Type B pancreatic cell (in vitro differentiated cells): ENCODE data around the gene ZNF385A. TPM values are rescaled to one million over a fixed set of nuclear protein-coding genes. Genes with fewer than 3 reads are reported as not detected.

ENCODE experiments used
- DNase-seq: peaks from one replicate; pipeline ENCODE4 v3.0.0; 2021; ENCODE audit warnings: mixed read lengths; ENCODE audit not compliant: unreplicated experiment; ENCODE audit errors: extremely low spot score
- H3K27ac Mint-ChIP-seq: 2 replicates; pipeline ENCODE4 v1.8.0; 2021; ENCODE audit warnings: mild to moderate bottlenecking, mixed read lengths
- H3K27me3 Mint-ChIP-seq: 2 replicates; pipeline ENCODE4 v1.8.0; 2021; ENCODE audit warnings: mixed read lengths
- H3K36me3 Mint-ChIP-seq: 2 replicates; pipeline ENCODE4 v1.8.0; 2021; ENCODE audit warnings: mixed read lengths
- H3K4me1 Mint-ChIP-seq: one replicate; pipeline ENCODE4 v1.8.0; 2021; ENCODE audit warnings: mixed read lengths; ENCODE audit not compliant: unreplicated experiment
- H3K4me3 Mint-ChIP-seq: 2 replicates; pipeline ENCODE4 v1.8.0; 2021; ENCODE audit warnings: mild to moderate bottlenecking, mixed read lengths
- H3K9me3 Mint-ChIP-seq: 2 replicates; pipeline ENCODE4 v1.8.0; 2021; ENCODE audit warnings: mixed read lengths
- total RNA-seq: library from RNA; stranded (reverse); gene quantifications from 2 replicates; pipeline ENCODE4 v1.2.1, GENCODE V29; 2021; ENCODE audit warnings: low replicate concordance
- TF ChIP-seq, protein P1 (sequence below): fragments of 200-600 bp; sonication (generic); conservative IDR thresholded peaks from 2 replicates; pipeline ENCODE4 v1.5.0; 2021; ENCODE audit warnings: antibody characterized with exemption, mild to moderate bottlenecking

The ZNF385A gene
- total RNA-seq, 1 donor from 2014 or later: 29.5 TPM

DNA sequence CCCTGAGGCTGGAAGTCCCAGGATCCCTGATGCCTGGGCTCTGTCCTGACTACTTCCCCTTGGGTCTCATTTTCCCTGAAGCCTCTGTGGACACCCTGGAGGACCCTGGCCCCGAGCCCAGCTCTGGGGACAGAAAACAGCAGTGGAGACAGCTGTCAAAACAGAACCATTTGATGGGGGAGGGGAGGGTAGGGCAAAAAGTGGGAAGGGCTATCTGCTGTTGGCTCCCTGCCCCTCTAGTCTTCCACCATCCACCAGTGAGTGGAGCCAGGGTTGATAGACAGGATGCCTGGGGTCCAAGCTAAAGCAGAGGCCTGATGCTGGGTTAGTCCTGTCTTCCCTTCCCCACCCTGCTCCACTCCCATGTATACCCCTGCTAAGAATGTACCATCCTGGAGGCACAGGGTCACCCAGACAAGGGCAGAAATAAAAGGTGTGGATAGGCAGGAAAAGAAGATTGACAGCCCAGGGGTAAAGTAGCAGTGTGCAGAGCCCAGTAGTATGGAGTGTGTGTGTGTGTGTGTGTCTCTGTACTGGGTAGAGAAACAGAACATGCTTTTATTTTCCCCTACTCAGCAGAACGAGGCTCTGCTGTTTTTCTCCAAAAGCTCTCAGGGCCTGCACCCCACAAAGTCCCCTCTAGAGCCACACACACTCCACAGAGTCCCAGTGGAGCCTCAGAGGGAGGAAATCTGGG, 9.8 kb downstream of the ZNF385A start:
- peaks cover 14% of the 10 kb centered on the region for H3K36me3 Mint-ChIP-seq
- TF ChIP-seq, protein P1, sequence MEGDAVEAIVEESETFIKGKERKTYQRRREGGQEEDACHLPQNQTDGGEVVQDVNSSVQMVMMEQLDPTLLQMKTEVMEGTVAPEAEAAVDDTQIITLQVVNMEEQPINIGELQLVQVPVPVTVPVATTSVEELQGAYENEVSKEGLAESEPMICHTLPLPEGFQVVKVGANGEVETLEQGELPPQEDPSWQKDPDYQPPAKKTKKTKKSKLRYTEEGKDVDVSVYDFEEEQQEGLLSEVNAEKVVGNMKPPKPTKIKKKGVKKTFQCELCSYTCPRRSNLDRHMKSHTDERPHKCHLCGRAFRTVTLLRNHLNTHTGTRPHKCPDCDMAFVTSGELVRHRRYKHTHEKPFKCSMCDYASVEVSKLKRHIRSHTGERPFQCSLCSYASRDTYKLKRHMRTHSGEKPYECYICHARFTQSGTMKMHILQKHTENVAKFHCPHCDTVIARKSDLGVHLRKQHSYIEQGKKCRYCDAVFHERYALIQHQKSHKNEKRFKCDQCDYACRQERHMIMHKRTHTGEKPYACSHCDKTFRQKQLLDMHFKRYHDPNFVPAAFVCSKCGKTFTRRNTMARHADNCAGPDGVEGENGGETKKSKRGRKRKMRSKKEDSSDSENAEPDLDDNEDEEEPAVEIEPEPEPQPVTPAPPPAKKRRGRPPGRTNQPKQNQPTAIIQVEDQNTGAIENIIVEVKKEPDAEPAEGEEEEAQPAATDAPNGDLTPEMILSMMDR: no peak
- H3K9me3 Mint-ChIP-seq: no peaks in the 10 kb centered on the region
- H3K4me3 Mint-ChIP-seq: peak overlapping the region; percentile 25
- no peak for DNase-seq
- H3K27me3 Mint-ChIP-seq: no peaks in the 10 kb centered on the region
- peak overlapping the region; percentile 23 for H3K27ac Mint-ChIP-seq
- peaks cover 28% of the 10 kb centered on the region for H3K4me1 Mint-ChIP-seq

DNA sequence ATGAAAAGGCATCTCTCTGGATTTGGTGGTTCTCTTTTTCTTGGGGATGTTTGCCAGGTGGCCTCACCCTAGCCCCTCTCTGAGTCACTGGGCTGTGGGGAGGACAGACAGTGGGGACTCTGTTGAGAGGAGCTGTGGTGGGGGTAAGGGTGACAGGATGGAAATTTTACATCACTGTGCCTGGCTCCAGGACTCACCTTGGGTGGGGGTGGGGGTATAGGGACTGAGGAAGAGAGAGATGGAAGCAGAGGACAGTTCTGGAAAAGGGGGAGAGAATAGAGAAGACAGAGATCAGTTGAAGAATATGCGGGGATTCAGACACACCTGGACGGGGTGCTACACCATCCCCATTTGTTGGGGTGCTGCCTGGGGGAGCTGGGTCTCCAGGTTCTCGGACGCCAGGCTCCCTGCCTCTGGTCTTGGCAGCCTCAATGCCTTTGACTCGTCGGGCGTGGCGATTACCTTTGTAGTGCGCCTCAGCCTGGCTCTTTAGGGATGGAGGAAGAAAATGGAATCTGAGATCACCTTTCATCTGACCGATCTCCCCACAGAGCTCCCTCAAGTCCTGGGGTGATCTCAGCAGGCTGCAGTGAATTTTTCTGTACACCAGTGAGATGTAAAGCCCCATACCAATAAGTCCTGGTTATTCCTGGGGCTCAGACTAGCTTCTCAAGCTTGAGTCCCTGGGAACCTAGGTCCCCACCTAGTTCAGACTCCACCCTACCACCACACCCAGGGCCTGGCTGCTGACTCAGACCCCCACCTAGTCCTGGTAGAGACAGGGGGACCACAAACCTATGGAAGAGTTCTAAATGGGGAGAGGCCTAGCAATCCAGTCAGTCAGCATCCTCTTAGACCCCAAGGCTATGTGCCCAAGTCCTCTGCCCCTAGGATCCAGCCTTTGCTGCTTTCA, 10.6 kb downstream of the ZNF385A start:
- H3K36me3 Mint-ChIP-seq: peaks cover 13% of the 10 kb centered on the region
- peaks cover 31% of the 10 kb centered on the region for H3K4me1 Mint-ChIP-seq
- H3K27ac Mint-ChIP-seq: no peak overlapping the region
- TF ChIP-seq, protein P1: no peak
- H3K4me3 Mint-ChIP-seq: no peak overlapping the region
- no peak for DNase-seq
- H3K27me3 Mint-ChIP-seq: peaks cover 2% of the 10 kb centered on the region
- H3K9me3 Mint-ChIP-seq: no peaks in the 10 kb centered on the region

- peaks cover 10% of the 10 kb centered on the region for H3K36me3 Mint-ChIP-seq
- H3K4me1 Mint-ChIP-seq: peaks cover 41% of the 10 kb centered on the region
- TF ChIP-seq, protein P1: no peak
Measured at GRCh38 chr12:54372113-54372806, 12.3 kb downstream of the ZNF385A start.

DNA sequence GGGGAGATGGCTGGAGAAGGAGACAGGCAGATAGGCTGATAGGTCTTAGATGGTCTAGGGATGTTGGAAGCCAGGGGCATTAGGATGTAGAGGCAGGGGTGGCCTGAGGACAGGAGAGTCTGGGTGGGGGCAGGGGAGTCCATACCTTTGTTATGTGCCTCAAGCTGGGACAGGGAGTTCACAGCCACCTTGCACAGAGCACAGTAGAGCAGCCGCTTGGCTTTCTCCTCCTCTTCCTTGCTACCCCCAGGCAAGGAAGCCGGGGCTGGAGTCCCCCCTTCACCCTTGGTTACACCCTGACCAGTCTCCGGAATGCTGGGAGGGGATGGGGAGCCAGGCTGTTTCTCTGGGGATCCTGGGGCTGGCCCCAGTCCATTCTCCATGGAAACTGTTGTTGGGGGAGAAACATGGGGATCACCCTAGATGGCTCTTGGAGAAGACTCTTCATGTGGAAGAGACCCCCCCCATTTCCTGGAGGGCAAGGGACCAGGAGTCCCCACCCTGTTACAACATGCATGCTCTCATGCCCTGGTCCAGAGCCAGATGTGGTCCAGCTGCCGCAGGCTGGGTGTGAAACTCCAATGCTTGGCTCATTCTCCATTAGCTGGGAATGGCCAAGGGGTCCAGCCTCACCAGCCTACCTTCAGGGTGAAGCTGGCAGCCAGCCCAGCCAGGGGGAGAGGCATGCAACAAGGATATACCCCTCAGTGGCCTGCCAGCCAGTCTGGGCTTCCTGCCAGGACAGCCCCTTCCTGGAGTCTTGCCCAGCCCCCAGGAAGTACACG, 13.0 kb downstream of the ZNF385A start:
- Mint-ChIP-seq H3K9me3 (no peaks in the 10 kb centered on the region), H3K27ac (peak overlapping the region; percentile 83), H3K27me3 (peaks cover 5% of the 10 kb centered on the region), H3K4me3 (peak overlapping the region; percentile 66), H3K36me3 (peaks cover 4% of the 10 kb centered on the region), H3K4me1 (peaks cover 39% of the 10 kb centered on the region)
- DNase-seq: no peak
- TF ChIP-seq, protein P1: no peak

More at GRCh38 chr12:54372113-54372806, 12.3 kb downstream of the ZNF385A start:
- no peaks in the 10 kb centered on the region for H3K9me3 Mint-ChIP-seq
- H3K4me3 Mint-ChIP-seq: peak overlapping the region; percentile 66
- H3K27ac Mint-ChIP-seq: peak overlapping the region; percentile 83
- DNase-seq: no peak
- H3K27me3 Mint-ChIP-seq: peaks cover 5% of the 10 kb centered on the region
